Suprapubic skin (tissue), 4 donors: ENCODE results near the gene BZW1. TPM values are rescaled to one million over a fixed set of nuclear protein-coding genes. Genes with fewer than 3 reads are reported as not detected.

Experiments
- DNase-seq, 2 donors: peaks; one replicate each; pipeline ENCODE4 v3.0.0-alpha.2; 2019; ENCODE audit warnings: low spot score in 2 of 2
- H3K27ac ChIP-seq: fragments of 200-600 bp; sonication (generic); one replicate; pipeline ENCODE4 v1.5.1; 2019
- H3K27me3 ChIP-seq: fragments of 200-600 bp; sonication (generic); one replicate; pipeline ENCODE4 v1.5.1; 2019
- H3K36me3 ChIP-seq: fragments of 200-600 bp; sonication (generic); one replicate; pipeline ENCODE4 v1.5.1; 2019
- H3K4me1 ChIP-seq: fragments of 200-600 bp; sonication (generic); one replicate; pipeline ENCODE4 v1.5.1; 2019
- H3K4me3 ChIP-seq: fragments of 200-600 bp; sonication (generic); one replicate; pipeline ENCODE4 v1.5.1; 2019; ENCODE audit warnings: mild to moderate bottlenecking
- H3K9me3 ChIP-seq: fragments of 200-600 bp; sonication (generic); one replicate; pipeline ENCODE4 v1.5.1; 2019
- CTCF ChIP-seq, 2 donors: fragments of 200-600 bp in 1 of 2; fragments of 450-650 bp in 1 of 2; sonication (generic) in 1 of 2; IDR thresholded peaks; one replicate each; pipeline ENCODE4 v1.5.1; 2016 to 2019; ENCODE audit warnings: antibody characterized with exemption in 2 of 2, mild to moderate bottlenecking in 1 of 2, moderate library complexity in 1 of 2
- EP300 ChIP-seq: sonication (generic); formaldehyde crosslinking; IDR thresholded peaks from one replicate; pipeline ENCODE4 v1.6.1; 2017; ENCODE audit warnings: antibody characterized with exemption
- POLR2A ChIP-seq, 2 donors: fragments of 450-650 bp; IDR thresholded peaks; one replicate each; pipeline ENCODE4 v1.6.1; 2017; ENCODE audit warnings: antibody characterized with exemption in 2 of 2, mild to moderate bottlenecking in 2 of 2, moderate library complexity in 2 of 2
- POLR2AphosphoS5 ChIP-seq, 3 donors: sonication (generic); formaldehyde crosslinking; IDR thresholded peaks; one replicate each; pipeline ENCODE4 v1.6.1; 2017; ENCODE audit warnings: antibody characterized with exemption in 3 of 3
- WGBS: methylation state at CpG from one replicate; pipeline ENCODE4 v1.1.5; 2018; 5-methylcytosine and 5-hydroxymethylcytosine counted together
- total RNA-seq, 4 donors: library from RNA; depleted of rRNA; stranded (reverse); fragments of >200 nt; gene quantifications; one replicate each; pipeline ENCODE4 v1.1.0, GENCODE V29; 2016

Gene BZW1
- total RNA-seq, 4 donors from 2014 or later = 103 to 215 (median 137) TPM

GRCh38 chr2:200852605-200853004 lies 40.9 kb downstream of the BZW1 start:
- H3K36me3 ChIP-seq = peaks cover 65% of the 10 kb centered on the region
- no peak overlapping the region for H3K27ac ChIP-seq
- TF ChIP-seq CTCF (IDR thresholded peaks at IDR 0.05) (no peak), POLR2A (IDR thresholded peaks at IDR 0.05) (no peak), EP300 (no peak), POLR2AphosphoS5 (IDR thresholded peaks at IDR 0.05) (no peak)
- WGBS = 98% methylated on average over 2 of the region's 2 CpGs
- peaks cover 3% of the 10 kb centered on the region for H3K4me1 ChIP-seq
- no peaks in the 10 kb centered on the region for H3K27me3 ChIP-seq
- H3K4me3 ChIP-seq = no peak overlapping the region
- DNase-seq = no peak
- H3K9me3 ChIP-seq = no peaks in the 10 kb centered on the region

GRCh38 chr2:200856806-200857205 lies 45.1 kb downstream of the BZW1 start:
- no peak overlapping the region for H3K27ac ChIP-seq
- 91% methylated on average over 8 of the region's 8 CpGs for WGBS
- no peak for DNase-seq
- no peak overlapping the region for H3K4me3 ChIP-seq
- peaks cover 44% of the 10 kb centered on the region for H3K4me1 ChIP-seq
- peaks cover 83% of the 10 kb centered on the region for H3K36me3 ChIP-seq
- no peaks in the 10 kb centered on the region for H3K27me3 ChIP-seq
- TF ChIP-seq EP300 = no peak
- no peak for TF ChIP-seq POLR2A (IDR thresholded peaks at IDR 0.05)
- no peak for TF ChIP-seq CTCF (IDR thresholded peaks at IDR 0.05)
- no peak for TF ChIP-seq POLR2AphosphoS5 (IDR thresholded peaks at IDR 0.05)
- no peaks in the 10 kb centered on the region for H3K9me3 ChIP-seq

- H3K27ac ChIP-seq = no peak overlapping the region
- no peak for DNase-seq
- 17% methylated on average over 12 of the region's 12 CpGs for WGBS
- H3K9me3 ChIP-seq = no peaks in the 10 kb centered on the region
- peak overlapping the region; percentile 94 for H3K4me3 ChIP-seq
- H3K36me3 ChIP-seq = peaks cover 49% of the 10 kb centered on the region
- TF ChIP-seq EP300 (no peak), POLR2AphosphoS5 (IDR thresholded peaks at IDR 0.05) (peak in 1 of 3 donors; percentile 27)
- no peaks in the 10 kb centered on the region for H3K27me3 ChIP-seq
- H3K4me1 ChIP-seq = peaks cover 51% of the 10 kb centered on the region
Measured at GRCh38 chr2:200860092-200860795, 48.5 kb downstream of the BZW1 start.

- DNase-seq = no peak
- Histone ChIP-seq H3K4me1 (peaks cover 56% of the 10 kb centered on the region), H3K27ac (peak overlapping the region; percentile 10), H3K9me3 (no peaks in the 10 kb centered on the region), H3K27me3 (no peaks in the 10 kb centered on the region), H3K36me3 (peaks cover 34% of the 10 kb centered on the region), H3K4me3 (peak overlapping the region; percentile 94)
- 5% methylated on average over 4 of the region's 4 CpGs for WGBS
- TF ChIP-seq CTCF (IDR thresholded peaks at IDR 0.05) = no peak
- no peak for TF ChIP-seq POLR2A (IDR thresholded peaks at IDR 0.05)
- no peak for TF ChIP-seq EP300
- TF ChIP-seq POLR2AphosphoS5 (IDR thresholded peaks at IDR 0.05) = no peak
Measured at GRCh38 chr2:200861617-200862155, 50.0 kb downstream of the BZW1 start.

GRCh38 chr2:200862532-200863000 lies 50.9 kb downstream of the BZW1 start:
- peak in 1 of 2 donors; percentile 38 for TF ChIP-seq POLR2A (IDR thresholded peaks at IDR 0.05)
- TF ChIP-seq POLR2AphosphoS5 (IDR thresholded peaks at IDR 0.05) = peak in 2 of 3 donors; percentile 8 to 22
- TF ChIP-seq EP300 = no peak
- no peak for TF ChIP-seq CTCF (IDR thresholded peaks at IDR 0.05)
- peaks cover 25% of the 10 kb centered on the region for H3K36me3 ChIP-seq
- peaks cover 55% of the 10 kb centered on the region for H3K4me1 ChIP-seq
- H3K9me3 ChIP-seq = no peaks in the 10 kb centered on the region
- H3K27me3 ChIP-seq = no peaks in the 10 kb centered on the region
- no peak for DNase-seq
- peak overlapping the region; percentile 94 for H3K4me3 ChIP-seq
- H3K27ac ChIP-seq = peak overlapping the region; percentile 100
- WGBS = under 1% methylated on average over 13 of the region's 13 CpGs
